ENCODE measurements around the gene MOAP1. TPM values are rescaled to one million over a fixed set of nuclear protein-coding genes. Genes with fewer than 3 reads are reported as not detected.
A peak's percentile ranks its signal among the peaks of the same experiment; 100 is the strongest.
"Not testable (repeated sequence)": the region's sequence is repeated elsewhere in the genome, so short reads cannot be mapped to it uniquely, and the experiment has no call there.

The MOAP1 gene
- total and polyA plus RNA-seq, 9 donors, result 20.5 to 41.4 (median 29.4) TPM

- DNase-seq, result no peak
- WGBS, 3 donors, result 45 to 62% (median 49%) methylated on average over 6 of the region's 6 CpGs
- H3K27me3 ChIP-seq, result no peaks in the 10 kb centered on the region
Measured at GRCh38 chr14:93175492-93175891, 9.2 kb downstream of the MOAP1 start.

GRCh38 chr14:93174731-93175130 lies 10.0 kb downstream of the MOAP1 start:
- not testable (repeated sequence) for H3K36me3 ChIP-seq; DNase-seq; H3K4me3 ChIP-seq; H3K27me3 ChIP-seq; H3K9me3 ChIP-seq; H3K27ac ChIP-seq; H3K4me1 ChIP-seq (ENCODE audit: insufficient read depth)
- intact Hi-C loops (cut with DNase I), result loop anchor here in 1 of 4 donors (5.0 kb wide), 1 partner anchor 1272 kb away; no protein-coding TSS in a partner anchor
- 74 to 80% (median 77%) methylated on average over 5 of the region's 5 CpGs for WGBS, 3 donors

More at GRCh38 chr14:93175492-93175891, 9.2 kb downstream of the MOAP1 start:
- TF ChIP-seq CTCF (IDR thresholded peaks at IDR 0.05) (no peak), EP300 (IDR thresholded peaks at IDR 0.05) (no peak), POLR2A (IDR thresholded peaks at IDR 0.05) (no peak)
- intact Hi-C loops (cut with DNase I), result loop anchor here in 1 of 4 donors (5.0 kb wide), 1 partner anchor 1273 kb away; no protein-coding TSS in a partner anchor
- Histone ChIP-seq H3K4me3 (no peak overlapping the region), H3K27ac (no peak overlapping the region), H3K4me1 (ENCODE audit: insufficient read depth) (peaks cover 3% of the 10 kb centered on the region), H3K36me3 (no peaks in the 10 kb centered on the region), H3K9me3 (no peaks in the 10 kb centered on the region)

GRCh38 chr14:93173943-93174395 lies 10.7 kb downstream of the MOAP1 start:
- no peak overlapping the region for H3K27ac ChIP-seq
- intact Hi-C loops (cut with DNase I), result no loop called here

GRCh38 chr14:93171376-93171775 lies 13.3 kb downstream of the MOAP1 start:
- H3K4me3 ChIP-seq, result no peak overlapping the region
- TF ChIP-seq CTCF (IDR thresholded peaks at IDR 0.05) (no peak), POLR2A (IDR thresholded peaks at IDR 0.05) (no peak), EP300 (IDR thresholded peaks at IDR 0.05) (no peak)
- H3K27ac ChIP-seq, result no peak overlapping the region
- 44 to 67% (median 55%) methylated on average over 4 of the region's 4 CpGs for WGBS, 3 donors
- H3K36me3 ChIP-seq, result no peaks in the 10 kb centered on the region
- H3K27me3 ChIP-seq, result no peaks in the 10 kb centered on the region
- H3K4me1 ChIP-seq (ENCODE audit: insufficient read depth), result peaks cover 4% of the 10 kb centered on the region
- H3K9me3 ChIP-seq, result no peaks in the 10 kb centered on the region
- intact Hi-C loops (cut with DNase I), result no loop called here
- no peak for DNase-seq

More at GRCh38 chr14:93173943-93174395, 10.7 kb downstream of the MOAP1 start:
- no peaks in the 10 kb centered on the region for H3K9me3 ChIP-seq
- no peak for DNase-seq
- no peaks in the 10 kb centered on the region for H3K27me3 ChIP-seq
- no peaks in the 10 kb centered on the region for H3K36me3 ChIP-seq
- TF ChIP-seq POLR2A (IDR thresholded peaks at IDR 0.05) (no peak), EP300 (IDR thresholded peaks at IDR 0.05) (no peak), CTCF (IDR thresholded peaks at IDR 0.05) (no peak)
- H3K4me3 ChIP-seq, result no peak overlapping the region
- WGBS, 3 donors, result 15 to 21% (median 15%) methylated on average over 10 of the region's 10 CpGs
- H3K4me1 ChIP-seq (ENCODE audit: insufficient read depth), result peaks cover 3% of the 10 kb centered on the region

DNA sequence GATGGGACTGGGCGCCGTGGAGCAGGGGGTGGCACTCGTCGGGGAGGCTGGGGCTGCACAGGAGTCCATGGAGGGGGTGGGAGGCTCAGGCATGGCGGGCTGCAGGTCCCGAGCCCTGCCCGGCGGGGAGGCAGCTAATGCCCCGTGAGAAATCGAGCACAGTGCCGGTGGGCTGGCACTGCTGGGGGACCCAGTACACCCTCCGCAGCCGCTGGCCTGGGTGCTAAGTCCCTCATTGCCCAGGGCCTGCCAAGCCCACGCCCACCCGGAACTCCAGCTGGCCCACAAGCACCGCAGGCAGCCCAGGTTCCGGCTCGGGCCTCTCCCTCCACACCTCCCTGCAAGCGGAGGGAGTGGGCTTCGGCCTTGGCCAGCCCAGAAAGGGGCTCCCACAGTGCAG lies 14.6 kb downstream of the MOAP1 start:
- H3K36me3 ChIP-seq; H3K4me1 ChIP-seq (ENCODE audit: insufficient read depth); H3K27ac ChIP-seq; H3K4me3 ChIP-seq; DNase-seq; H3K9me3 ChIP-seq; H3K27me3 ChIP-seq; intact Hi-C loops (cut with DNase I): not testable (repeated sequence)
- 95 to 98% (median 96%) methylated on average over 17 to 20 of the region's 20 CpGs for WGBS, 3 donors

DNA sequence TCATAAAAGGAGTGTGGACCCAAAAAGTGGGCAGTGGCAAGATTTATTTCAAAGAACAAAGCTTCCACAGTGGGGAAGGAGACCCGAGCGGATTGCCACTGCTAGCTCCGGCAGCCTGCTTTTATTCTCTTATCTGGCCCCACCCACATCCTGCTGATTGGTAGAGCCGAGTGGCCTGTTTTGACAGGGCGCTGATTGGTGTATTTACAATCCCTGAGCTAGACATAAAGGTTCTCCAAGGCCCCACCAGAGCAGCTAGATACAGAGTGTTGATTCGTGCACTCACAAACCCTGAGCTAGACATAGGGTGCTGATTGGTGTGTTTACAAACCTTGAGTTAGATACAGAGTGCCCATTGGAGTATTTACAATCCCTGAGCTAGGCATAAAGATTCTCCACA lies 15.1 kb downstream of the MOAP1 start:
- DNase-seq; intact Hi-C loops (cut with DNase I); H3K4me3 ChIP-seq; H3K27ac ChIP-seq; H3K36me3 ChIP-seq; H3K9me3 ChIP-seq; H3K4me1 ChIP-seq (ENCODE audit: insufficient read depth); H3K27me3 ChIP-seq: not testable (repeated sequence)
- WGBS, 3 donors, result 83 to 87% (median 86%) methylated on average over 6 of the region's 6 CpGs

DNA sequence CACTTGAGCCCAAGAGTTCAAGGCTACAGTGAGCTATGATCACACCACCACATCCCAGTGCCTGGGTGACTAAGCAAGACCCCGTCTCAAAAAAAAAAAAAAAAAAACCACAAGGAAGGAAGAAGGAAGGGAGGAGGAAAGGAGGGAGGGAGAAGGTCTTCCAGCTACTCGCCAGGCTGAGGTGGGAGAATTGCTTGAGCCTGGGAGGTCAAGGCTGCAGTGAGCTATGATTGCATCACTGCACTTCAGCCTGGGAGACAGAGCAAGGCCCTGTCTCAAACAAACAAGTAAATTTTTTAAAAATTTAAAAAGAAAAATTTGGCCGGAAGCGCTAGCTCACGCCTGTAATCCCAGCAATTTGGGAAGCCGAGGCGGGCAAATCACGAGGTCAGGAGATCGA lies 16.1 kb downstream of the MOAP1 start:
- H3K36me3 ChIP-seq; intact Hi-C loops (cut with DNase I); H3K4me1 ChIP-seq (ENCODE audit: insufficient read depth); H3K27ac ChIP-seq; H3K9me3 ChIP-seq; H3K4me3 ChIP-seq; H3K27me3 ChIP-seq: not testable (repeated sequence)
- WGBS, 3 donors, result 48 to 69% (median 60%) methylated on average over 9 of the region's 9 CpGs
- peak in 3 of 5 donors; percentile 33 to 58 (median 49) for DNase-seq

- 87 to 89% (median 88%) methylated on average over 26 of the region's 26 CpGs for WGBS, 3 donors
- H3K36me3 ChIP-seq; H3K4me3 ChIP-seq; intact Hi-C loops (cut with DNase I); H3K27me3 ChIP-seq; H3K4me1 ChIP-seq (ENCODE audit: insufficient read depth); H3K27ac ChIP-seq; H3K9me3 ChIP-seq: not testable (repeated sequence)
- DNase-seq, result peak in 1 of 5 donors; percentile 3
Measured at GRCh38 chr14:93165271-93166265, 19.1 kb downstream of the MOAP1 start.

Measured in ovary (tissue), 9 donors.